AG09319 (cell line): ENCODE results near the gene CCAR1.
"Not testable (repeated sequence)": the region's sequence is repeated elsewhere in the genome, so short reads cannot be mapped to it uniquely, and the experiment has no call there.

Experiments used
- DNase-seq: peaks from one replicate; pipeline ENCODE4 v3.0.0-alpha.2; 2010; ENCODE audit warnings: low read depth; ENCODE audit errors: extremely low read depth
- TF ChIP-seq, protein P1 (sequence below): IDR thresholded peaks from 2 replicates; pipeline ENCODE4 v1.5.1; 2011; ENCODE audit warnings: low read depth, mild to moderate bottlenecking, inconsistent platforms, low read length, moderate library complexity

CCAR1 gene

DNA sequence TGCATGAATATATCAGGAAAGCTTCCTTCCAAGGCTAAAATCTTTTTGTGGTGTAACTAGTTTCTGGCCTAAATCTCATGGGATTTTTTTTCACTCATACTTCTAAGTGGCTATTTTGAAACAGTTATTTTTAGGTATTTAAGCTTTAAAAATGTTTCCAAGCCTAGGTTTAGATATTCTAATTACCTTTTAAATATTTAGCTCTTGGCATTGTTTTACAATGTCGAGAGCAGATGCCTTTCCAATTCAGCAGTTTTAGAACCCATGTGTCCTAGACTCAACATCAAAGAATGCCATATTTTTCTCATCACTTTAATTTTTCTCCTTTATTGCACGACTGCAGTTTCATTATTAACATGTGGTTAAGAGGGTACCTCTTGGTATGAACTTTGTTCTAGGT is 79.2 kb downstream of the CCAR1 start:
- TF ChIP-seq, protein P1, sequence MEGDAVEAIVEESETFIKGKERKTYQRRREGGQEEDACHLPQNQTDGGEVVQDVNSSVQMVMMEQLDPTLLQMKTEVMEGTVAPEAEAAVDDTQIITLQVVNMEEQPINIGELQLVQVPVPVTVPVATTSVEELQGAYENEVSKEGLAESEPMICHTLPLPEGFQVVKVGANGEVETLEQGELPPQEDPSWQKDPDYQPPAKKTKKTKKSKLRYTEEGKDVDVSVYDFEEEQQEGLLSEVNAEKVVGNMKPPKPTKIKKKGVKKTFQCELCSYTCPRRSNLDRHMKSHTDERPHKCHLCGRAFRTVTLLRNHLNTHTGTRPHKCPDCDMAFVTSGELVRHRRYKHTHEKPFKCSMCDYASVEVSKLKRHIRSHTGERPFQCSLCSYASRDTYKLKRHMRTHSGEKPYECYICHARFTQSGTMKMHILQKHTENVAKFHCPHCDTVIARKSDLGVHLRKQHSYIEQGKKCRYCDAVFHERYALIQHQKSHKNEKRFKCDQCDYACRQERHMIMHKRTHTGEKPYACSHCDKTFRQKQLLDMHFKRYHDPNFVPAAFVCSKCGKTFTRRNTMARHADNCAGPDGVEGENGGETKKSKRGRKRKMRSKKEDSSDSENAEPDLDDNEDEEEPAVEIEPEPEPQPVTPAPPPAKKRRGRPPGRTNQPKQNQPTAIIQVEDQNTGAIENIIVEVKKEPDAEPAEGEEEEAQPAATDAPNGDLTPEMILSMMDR: no peak

DNA sequence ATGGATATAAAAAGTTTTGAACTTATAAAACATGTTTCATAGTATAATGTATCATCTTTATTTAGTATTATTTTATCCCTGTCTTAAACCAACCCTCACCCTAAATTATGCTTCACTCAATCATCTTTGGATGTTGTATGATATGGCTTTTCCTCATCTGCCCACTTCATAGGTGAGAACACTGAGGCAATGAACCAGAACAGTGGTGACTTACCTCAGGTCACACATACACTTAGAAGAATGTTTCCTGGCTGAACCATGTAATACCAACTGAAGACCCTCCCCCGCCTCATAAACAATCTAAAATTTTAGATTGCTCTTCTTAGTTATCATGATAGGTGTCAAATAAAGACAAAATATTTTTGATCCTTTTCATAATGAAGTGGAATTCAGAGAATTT is 83.7 kb downstream of the CCAR1 start:
- TF ChIP-seq, protein P1: no peak
- DNase-seq: no peak

More for the DNA sequence above, 79.2 kb downstream of the CCAR1 start:
- no peak for DNase-seq

DNA sequence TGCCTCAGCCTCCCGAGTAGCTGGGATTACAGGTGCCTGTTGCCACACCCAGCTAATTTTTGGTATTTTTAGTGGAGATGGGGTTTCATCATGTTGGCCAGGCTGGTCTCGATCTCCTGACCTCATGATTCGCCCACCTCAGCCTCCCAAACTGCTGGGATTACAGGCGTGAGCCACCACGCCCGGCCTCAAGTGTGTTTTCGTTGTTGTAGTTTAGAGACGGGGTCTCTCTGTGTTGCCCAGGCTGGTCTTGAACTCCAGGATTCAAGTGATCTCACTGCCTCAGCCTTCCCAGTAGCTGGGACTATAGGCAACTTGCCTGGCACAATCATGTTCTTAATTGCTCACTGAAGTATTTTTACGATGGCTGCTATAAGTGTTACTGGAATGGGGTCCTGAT is 89.8 kb downstream of the CCAR1 start:
- DNase-seq: not testable (repeated sequence)

DNA sequence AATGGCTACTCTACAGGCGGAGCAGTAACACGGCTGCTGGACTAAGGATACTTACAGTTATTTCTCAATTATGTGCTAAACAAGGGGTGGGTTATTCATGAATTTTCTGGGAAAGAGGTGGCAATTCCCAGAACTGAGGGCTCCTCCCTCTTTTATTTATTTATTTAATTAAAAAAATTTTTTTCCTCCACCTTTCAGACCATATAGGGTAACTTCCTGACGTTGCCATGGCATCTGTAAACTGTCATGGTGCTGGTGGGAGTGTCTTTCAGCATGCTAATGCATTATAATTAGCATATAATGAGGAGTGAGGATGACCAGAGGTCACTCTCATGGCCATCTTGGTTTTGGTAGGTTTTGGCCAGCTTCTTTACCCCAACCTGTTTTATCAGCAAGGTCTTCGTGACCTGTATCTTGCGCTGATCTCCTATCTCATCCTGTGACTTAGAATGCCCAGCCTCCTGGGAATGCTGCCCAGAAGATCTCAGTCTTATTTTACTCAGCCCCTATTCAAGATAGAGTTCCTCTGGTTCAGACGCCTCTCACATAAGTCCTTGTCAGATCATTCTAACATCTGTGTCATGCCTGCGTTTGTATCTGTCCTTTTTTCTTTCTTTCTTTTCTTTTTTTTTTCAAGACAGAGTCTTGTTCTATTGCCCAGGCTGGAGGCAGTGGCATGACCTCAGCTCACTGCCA is 90.4 kb downstream of the CCAR1 start:
- TF ChIP-seq, protein P1: no peak
- no peak for DNase-seq

DNA sequence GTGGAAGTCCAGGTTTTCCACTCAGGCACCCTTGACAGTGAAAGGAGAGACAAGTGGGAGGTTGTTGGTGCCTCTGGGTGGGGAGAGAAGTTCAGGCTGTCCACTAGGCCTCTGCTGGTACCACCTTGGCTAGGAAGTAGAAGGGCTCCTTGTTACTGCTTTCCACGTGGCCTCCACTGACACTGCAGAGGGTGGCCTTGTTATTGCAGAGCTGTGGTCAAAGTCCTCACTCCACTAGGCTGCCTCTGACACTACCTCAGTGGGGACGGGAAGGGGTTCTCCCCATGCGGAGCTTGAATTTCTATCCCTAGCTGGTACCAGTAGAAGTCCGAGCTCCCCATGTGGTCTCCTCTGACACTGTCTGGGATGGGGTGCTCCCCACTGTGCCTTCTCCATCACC is 91.4 kb downstream of the CCAR1 start:
- TF ChIP-seq, protein P1: no peak
- DNase-seq: no peak

DNA sequence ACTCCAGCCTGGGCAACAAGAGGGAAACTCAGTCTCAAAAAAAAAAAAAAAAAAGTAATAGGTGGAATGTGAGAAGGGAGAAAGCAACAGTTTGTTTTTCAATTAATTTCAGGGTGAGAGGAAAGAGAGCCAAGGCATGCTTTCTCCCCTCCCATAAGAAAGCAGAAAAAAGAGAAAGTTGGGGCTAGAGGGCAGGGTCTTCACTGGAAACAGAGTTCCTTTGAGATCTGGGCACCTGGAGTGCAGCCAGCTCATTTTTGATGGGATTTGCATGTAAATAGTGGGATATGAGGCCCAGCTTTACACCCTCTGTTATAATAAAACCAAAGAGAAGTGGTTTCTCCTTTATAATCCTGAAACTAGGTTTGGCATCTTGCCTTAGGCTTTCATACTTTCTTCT is 92.5 kb downstream of the CCAR1 start:
- no peak for DNase-seq
- TF ChIP-seq, protein P1: no peak

DNA sequence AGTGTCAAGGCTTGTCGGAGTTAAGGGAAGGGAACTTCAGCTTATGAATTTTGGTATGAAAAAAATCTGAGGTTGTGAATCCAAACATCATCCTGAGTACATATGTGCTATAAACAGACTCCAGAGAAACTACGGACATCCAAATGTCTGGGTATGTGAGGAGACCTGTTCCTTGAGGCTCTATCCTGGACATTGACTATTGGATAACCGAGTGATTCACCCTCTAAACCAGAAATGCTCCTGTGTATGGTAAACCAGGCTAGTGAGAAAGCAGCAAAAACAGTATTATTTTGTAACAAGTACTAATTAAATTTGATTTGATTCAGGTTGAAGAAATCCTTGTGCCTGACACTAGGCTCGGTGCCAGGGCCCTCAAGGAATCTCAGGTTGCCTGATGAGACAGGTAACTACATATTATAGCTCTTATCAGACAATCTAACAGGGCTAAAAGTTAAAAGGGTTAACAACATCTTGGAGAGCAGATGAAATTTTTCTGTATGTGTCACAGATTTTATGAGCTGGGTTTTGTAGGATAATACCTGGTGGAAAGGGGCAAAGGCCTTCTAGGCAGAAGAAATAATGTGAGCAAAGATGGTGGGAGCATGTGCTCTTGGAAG is 95.9 kb downstream of the CCAR1 start:
- TF ChIP-seq, protein P1: no peak
- DNase-seq: no peak

DNA sequence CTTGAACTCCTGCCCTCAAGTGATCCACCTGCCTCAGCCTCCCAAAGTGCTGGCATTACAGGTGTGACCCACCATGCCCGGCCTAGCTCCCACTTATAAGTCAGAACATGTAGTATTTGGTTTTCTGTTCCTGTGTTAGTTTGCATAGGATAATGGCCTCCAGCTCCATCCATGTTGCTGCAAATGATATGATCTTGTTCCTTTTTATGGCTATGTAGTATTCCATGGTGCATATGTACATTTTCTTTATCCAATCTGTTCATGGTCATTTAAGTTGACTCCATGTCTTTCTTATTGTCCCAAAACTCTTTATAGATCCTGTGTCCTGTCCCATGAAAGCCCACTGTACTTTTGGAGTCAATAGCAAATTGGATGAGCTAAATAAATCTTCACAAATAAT is 99.3 kb downstream of the CCAR1 start:
- DNase-seq: not testable (repeated sequence)

DNA sequence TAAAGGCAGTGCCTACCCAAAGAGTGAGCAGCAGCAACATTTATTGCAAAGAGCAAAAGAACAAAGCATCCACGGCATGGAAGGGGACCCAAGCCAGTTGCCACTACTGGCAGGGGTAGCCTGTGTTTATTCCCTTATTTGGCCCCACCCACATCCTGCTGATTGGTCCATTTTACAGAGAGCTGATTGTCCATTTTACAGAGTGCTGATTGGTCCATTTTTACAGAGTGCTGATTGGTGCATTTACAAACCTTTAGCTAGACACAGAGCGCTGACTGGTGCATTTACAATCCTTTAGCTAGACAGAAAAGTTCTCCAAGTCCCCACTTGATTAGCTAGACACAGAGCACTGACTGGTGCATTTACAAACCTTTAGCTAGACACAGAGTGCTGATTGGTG is 101.6 kb downstream of the CCAR1 start:
- DNase-seq: not testable (repeated sequence)
